ENCODE measurements around the gene UNC5CL. TPM values are rescaled to one million over a fixed set of nuclear protein-coding genes. Genes with fewer than 3 reads are reported as not detected.

The UNC5CL gene
- total and polyA plus RNA-seq, 2 of the 4 experiments (the other 2 are of a cell fraction): not detected

GRCh38 chr6:41055149-41055548, 16.1 kb upstream of the UNC5CL start:
- Histone ChIP-seq H4K8ac (ENCODE audit: low read depth in 2 of 2, low read length in 2 of 2) (no peak overlapping the region), H2BK15ac (ENCODE audit: low read depth, low read length) (no peak overlapping the region), H3K9me1 (ENCODE audit: insufficient read depth, low read length) (0 out of 2 replicates have a peak, but pooled peaks cover 3% of the 10 kb centered on the region), H3K4me2 (ENCODE audit: low read depth, low read length) (no peak overlapping the region), H4K5ac (ENCODE audit: low read depth, low read length) (no peak overlapping the region), H3K9me3 (ENCODE audit: control insufficient read depth, insufficient read depth, low read length) (no peaks in the 10 kb centered on the region), H3K27me3 (ENCODE audit: control insufficient read depth, insufficient read depth, low read length) (peaks cover 2% of the 10 kb centered on the region; the same call in 1 of the 2 replicates), H2AK9ac (replicated peaks; ENCODE audit: low read depth, low read length, poor library complexity) (no peak overlapping the region), H3K79me1 (ENCODE audit: low read depth in 1 of 2, low read length in 2 of 2) (no peaks in the 10 kb centered on the region), H3K4ac (ENCODE audit: low read depth, low read length) (no peak overlapping the region), H3K23ac (ENCODE audit: low read depth, low read length) (no peak overlapping the region), H3K36me3 (ENCODE audit: control insufficient read depth, insufficient read depth, low read length) (no peaks in the 10 kb centered on the region), H2BK120ac (ENCODE audit: low read depth, low read length) (no peak overlapping the region), H3K14ac (replicated peaks; ENCODE audit: low read depth, low read length) (no peak overlapping the region), H2AK5ac (ENCODE audit: low read depth, low read length) (no peak overlapping the region), H4K91ac (ENCODE audit: insufficient read depth, low read depth, low read length) (no peak overlapping the region), H2AFZ (replicated peaks; ENCODE audit: low read length, poor library complexity) (no peak overlapping the region), H2BK20ac (ENCODE audit: low read depth, low read length) (no peak overlapping the region), H3K56ac (ENCODE audit: extremely low read depth, insufficient read depth, low read length) (no peak overlapping the region), H3K4me1 (ENCODE audit: control insufficient read depth, insufficient read depth, low read length) (peaks cover 12% of the 10 kb centered on the region), H3K18ac (ENCODE audit: low read depth, low read length) (no peak overlapping the region), H3K27ac (ENCODE audit: insufficient read depth, low read length) (no peak overlapping the region), H4K20me1 (ENCODE audit: insufficient read depth, low read length) (no peaks in the 10 kb centered on the region), H2BK5ac (ENCODE audit: low read depth, low read length, poor library complexity, severe bottlenecking) (no peak overlapping the region), H3K9ac (ENCODE audit: low read depth, low read length) (no peak overlapping the region), H3K4me3 (ENCODE audit: insufficient read depth, low read depth, low read length) (no peak overlapping the region)
- BruUV-seq (replicated peaks): no TSS peak
- intact Hi-C loops (cut with micrococcal nuclease) (no loop called here), dilution Hi-C loops (cut with HindIII; ENCODE audit: low sequenced_read_pairs, unreplicated experiment) (no loop called here), in situ Hi-C loops (cut with MboI; ENCODE audit: low sequenced_read_pairs) (no loop called here)
- no CpG with 5 or more reads among the region's 3 CpGs for WGBS, 2 experiments (ENCODE audit: extremely low coverage in 2 of 2, insufficient read length in 1 of 2)
- POLR2A ChIA-PET (ENCODE audit: unreplicated experiment): no interaction called here
- ATAC-seq (ENCODE audit: low read depth) (peak; percentile 36; the same call in 1 of the 2 replicates), DNase-seq (peak; percentile 6)
- CTCF ChIA-PET: interaction anchor here (0.6 kb wide), 1 partner anchor 145 kb away, joined by 3 read pairs; no protein-coding TSS in a partner anchor
- TF ChIP-seq, protein P1, sequence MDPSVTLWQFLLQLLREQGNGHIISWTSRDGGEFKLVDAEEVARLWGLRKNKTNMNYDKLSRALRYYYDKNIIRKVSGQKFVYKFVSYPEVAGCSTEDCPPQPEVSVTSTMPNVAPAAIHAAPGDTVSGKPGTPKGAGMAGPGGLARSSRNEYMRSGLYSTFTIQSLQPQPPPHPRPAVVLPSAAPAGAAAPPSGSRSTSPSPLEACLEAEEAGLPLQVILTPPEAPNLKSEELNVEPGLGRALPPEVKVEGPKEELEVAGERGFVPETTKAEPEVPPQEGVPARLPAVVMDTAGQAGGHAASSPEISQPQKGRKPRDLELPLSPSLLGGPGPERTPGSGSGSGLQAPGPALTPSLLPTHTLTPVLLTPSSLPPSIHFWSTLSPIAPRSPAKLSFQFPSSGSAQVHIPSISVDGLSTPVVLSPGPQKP (IDR thresholded peaks at IDR 0.05; ENCODE audit: borderline replicate concordance, low read depth, low read length): no peak
- TF ChIP-seq MAZ (IDR thresholded peaks at IDR 0.05; ENCODE audit: borderline replicate concordance, low read depth, low read length): no peak

Data from IMR-90 (cell line).